CD4-positive, alpha-beta T cell treated with Interleukin-6 at 100 ng/mL for 8 hours (primary cell): Measurements from ENCODE around the gene YOD1.

Experiments used
- DNase-seq: peaks from one replicate; pipeline ENCODE4 v3.0.0-alpha.2; 2020; ENCODE audit warnings: mixed read lengths, low spot score

YOD1 gene

DNA sequence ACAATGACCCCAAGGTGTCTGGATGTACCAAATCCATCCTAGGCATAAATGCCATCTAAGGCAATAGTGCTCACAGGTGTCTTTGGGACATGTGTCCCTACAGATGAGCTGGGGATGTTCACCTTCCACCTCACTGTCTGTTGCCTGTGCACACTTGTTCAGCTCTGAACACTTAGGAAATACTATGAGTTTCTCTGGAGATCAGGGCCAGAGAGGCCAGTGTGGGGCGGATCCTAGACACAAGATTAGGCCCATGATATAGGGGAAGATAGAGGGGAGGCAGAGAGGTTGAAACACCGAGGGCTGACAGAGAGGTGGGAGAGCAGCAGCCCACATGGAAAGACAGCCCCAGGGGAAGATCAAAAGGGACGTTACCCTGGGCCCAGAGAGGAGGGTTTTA, 44.1 kb downstream of the YOD1 start:
- DNase-seq: no peak

DNA sequence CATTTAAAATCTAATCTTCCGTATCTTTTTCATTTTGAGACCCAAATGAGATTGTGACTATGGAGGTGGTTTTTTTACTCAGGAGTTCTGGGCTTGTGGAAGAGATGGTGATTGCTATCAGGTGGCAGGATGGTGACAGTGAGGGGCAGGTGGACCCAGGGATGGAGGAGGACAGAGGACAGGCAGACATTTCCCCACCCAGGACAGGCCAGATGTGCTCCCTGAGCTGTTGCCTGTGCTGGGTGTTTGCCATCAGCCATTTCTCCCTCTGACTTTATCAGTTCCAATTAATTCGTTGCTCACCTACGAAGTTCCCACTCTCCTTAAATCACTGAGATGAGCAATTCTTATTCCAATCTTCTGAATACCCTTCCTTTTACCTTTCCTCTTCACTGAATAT, 44.9 kb downstream of the YOD1 start:
- DNase-seq: no peak

DNA sequence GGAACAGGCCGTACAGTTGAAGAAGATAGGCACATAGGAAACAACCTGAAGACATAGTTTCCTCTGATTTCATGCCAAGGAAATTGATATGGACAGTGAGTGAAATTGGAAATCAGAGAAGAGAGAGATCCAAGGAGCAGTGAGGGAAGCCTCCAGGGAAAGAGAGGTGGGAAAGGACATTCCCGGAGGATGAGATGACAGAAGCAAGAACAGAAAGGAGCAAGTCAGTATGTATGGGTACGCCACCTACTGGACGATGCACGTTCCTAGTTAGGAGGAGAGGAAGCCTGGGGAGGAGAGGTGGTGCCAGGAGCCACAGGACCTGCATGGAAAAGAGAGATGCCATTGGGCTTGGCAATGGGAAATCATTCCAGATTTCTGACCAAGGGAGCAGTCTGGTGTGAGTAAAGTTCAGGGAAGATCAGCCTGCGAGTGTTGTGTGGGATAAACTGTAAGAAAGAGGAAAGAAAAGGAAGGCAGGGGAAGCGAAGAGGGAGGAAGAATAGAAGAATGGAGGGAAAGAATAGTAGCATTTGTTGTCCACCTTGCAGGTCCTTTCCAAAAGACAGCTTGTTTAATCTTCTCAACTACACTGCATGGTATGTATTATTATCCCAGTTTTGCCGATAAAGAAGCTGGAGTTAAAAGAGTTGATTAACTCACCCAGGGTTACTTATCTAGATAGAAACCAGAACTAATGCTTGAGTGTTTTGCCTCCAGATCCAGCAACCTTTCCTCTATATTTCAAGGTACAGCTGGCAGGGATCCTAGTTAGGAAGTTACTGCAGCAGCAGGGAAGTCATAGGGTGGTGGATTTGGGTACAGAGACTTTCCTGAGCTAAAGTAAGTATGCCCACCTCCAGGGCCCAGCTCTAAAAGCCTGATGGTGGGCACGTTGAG, 45.8 kb downstream of the YOD1 start:
- peak; percentile 18 for DNase-seq

- no peak for DNase-seq
Measured at GRCh38 chr1:207003210-207003609, 47.8 kb downstream of the YOD1 start.

DNA sequence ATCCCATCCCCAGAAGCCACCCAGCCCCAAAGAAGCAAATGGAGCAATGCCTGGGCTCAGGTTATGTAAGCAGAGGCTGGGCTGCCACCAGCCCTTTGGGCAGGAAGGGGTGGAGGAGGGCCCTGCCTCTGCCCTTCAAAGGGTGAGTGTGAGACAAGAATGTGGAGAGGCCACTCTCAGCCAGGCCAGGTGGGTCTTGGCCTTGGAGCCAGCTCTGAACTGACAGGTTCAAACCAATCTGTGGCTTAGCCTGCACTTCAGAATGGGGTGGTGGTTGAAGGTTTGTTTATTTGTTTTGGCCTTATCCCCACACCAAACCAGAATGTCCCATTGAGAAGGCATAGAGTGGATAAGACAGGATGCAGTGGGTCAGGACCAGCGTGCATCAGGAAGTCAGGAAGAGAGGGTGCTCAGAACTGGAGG, 48.3 kb downstream of the YOD1 start:
- DNase-seq: no peak

GRCh38 chr1:207001492-207002245, 49.3 kb downstream of the YOD1 start:
- no peak for DNase-seq

- DNase-seq: no peak
Measured at GRCh38 chr1:207000651-207001291, 50.2 kb downstream of the YOD1 start.

DNA sequence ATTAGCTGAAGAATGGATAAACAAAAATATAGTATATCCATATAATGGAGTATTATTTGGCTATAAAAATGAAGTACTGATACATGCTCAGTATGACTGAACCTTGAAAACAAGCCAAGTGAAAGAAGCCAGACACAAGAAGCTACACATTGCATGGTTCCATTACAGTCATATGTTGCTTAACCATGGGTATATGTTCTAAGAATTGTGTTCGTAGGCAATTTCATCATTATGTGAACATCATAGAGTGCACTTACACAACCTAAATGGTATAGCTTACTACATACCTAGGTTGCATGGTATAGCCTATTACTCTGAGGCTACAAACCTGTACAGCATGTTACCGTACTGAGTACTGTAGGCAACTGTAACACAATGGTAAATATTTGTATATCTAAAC, 52.2 kb downstream of the YOD1 start:
- DNase-seq: no peak
